DMS153 treated with DMSO at 0.1 percent for 48 hours (cell line): ENCODE data around the gene RELL2.
A peak's percentile ranks its signal among the peaks of the same experiment; 100 is the strongest.
"Not testable (repeated sequence)": the region's sequence is repeated elsewhere in the genome, so short reads cannot be mapped to it uniquely, and the experiment has no call there.

Experiments used
- DNase-seq: peaks from one replicate; lab custom pipeline; 2025; ENCODE audit not compliant: unreplicated experiment; lab: John Stamatoyannopoulos, UW

Gene RELL2, protein sequence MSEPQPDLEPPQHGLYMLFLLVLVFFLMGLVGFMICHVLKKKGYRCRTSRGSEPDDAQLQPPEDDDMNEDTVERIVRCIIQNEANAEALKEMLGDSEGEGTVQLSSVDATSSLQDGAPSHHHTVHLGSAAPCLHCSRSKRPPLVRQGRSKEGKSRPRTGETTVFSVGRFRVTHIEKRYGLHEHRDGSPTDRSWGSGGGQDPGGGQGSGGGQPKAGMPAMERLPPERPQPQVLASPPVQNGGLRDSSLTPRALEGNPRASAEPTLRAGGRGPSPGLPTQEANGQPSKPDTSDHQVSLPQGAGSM

DNA sequence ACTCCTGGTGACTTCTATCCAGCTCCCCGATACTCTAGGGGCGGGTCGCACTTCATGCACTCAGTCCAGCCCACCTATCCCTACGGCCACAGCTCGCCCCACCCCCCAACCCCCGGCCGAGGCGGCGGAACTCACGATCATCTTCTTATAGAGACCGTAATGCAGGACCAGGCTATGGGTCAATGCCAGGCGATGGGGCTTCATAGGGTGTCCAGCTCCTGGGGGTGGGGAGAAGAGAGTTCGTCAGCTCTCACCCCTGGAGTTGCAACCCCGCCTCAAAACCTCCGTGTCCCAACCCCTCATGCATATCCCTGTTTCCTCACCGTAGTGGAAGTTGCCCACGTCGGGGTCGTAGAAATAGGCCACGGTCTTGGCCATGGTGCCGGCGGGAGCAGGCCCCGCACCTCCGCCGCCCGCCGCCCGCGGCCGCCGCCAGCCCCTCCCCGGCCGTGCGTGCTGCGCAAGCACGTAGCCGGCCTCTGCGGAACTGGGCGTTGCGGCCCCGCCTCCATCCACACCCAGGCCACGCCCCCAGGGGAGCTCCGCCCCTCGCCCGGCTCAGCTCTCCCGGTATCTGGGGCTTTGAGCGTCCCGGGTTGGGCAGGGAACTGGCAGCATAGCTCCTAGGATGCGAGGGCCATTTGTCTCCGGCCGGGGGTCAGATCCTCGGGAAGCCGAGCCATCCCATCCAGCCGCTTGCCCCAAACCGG lies at the start of gene RELL2, which contains the start of gene HDAC3:
RELL2 (plus strand) TSS at position 585 of the 710 bp plus-strand sequence. CDS start 1,229 bp downstream, outside the sequence.
HDAC3 (minus strand) TSS at position 437 of the 710 bp plus-strand sequence; CDS start at position 378, 59 bp downstream.
- DNase-seq = peak; percentile 56

DNA sequence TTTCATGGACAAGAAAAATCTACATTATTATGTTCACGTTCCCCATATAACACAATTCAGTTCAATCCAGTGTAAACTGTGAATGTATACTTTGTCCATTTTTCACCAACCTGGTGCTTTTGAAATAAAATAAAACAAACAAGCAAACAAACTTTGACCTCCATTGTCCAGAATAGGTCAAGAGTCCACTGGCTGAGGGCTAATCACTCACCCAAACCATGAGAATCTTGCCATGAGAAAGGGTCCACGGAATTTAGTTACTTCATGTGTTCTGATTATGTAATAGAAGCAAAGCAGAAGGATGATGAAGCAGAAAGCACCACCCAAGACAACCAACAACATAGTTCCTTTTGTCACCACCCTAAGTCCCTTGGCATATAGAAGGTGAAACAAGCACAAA lies 46.7 kb upstream of the RELL2 start:
- DNase-seq = no peak

DNA sequence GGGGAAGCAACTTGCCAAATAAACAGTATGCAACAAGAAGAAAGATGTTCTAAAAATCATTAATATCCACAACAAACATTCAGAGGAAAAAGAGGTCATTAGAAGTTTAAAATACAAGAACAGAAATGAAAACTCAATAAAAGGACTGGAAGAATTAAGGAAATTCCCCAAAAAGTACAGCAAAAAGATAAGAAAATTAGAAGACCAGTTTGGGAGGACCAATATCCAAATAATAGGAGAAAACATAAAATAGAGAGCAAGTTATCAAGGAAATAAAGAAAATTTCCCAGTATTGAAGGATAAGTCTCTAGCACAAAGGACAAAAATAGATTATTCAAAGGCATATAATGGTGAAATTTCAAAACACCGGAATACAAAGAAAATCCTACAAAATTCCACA lies 39.9 kb upstream of the RELL2 start:
- no peak for DNase-seq

DNA sequence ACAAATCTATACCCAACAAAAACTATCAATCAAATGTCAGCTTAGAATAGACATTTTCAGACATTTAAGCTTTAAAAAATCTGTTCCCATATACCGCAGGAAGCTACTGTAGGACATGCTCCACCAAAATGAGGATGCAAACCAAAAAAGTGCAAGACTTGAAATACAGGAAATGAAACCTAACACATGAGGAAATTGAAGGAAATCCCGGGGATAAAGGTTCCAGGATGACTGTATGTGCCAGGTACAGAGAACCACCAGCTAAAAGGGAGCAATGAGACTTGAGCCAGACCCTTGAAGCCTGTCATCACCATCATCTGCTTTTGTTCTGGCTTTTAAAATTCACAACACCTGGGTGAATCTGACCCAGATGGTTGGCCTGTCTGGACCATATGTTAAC lies 39.4 kb upstream of the RELL2 start:
- no peak for DNase-seq

DNA sequence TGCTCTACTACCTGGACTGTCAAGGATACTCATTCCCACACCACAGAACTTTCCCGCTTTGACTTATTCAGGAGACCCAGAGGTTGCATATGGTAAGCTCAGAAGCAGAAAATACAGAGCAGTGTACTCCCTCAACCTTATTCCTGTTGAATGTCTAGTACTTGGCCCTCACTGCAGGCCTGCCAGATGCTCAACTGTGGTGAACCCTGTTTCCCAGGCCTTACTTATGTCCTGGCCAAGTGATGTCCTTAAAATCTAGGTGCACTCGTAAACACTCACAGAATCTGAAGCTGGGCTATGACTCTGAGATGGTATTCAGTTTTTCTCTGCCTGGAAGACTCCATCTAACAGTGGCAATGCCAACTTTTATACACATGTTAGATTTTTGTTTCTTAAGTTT lies 39.0 kb upstream of the RELL2 start:
- no peak for DNase-seq

DNA sequence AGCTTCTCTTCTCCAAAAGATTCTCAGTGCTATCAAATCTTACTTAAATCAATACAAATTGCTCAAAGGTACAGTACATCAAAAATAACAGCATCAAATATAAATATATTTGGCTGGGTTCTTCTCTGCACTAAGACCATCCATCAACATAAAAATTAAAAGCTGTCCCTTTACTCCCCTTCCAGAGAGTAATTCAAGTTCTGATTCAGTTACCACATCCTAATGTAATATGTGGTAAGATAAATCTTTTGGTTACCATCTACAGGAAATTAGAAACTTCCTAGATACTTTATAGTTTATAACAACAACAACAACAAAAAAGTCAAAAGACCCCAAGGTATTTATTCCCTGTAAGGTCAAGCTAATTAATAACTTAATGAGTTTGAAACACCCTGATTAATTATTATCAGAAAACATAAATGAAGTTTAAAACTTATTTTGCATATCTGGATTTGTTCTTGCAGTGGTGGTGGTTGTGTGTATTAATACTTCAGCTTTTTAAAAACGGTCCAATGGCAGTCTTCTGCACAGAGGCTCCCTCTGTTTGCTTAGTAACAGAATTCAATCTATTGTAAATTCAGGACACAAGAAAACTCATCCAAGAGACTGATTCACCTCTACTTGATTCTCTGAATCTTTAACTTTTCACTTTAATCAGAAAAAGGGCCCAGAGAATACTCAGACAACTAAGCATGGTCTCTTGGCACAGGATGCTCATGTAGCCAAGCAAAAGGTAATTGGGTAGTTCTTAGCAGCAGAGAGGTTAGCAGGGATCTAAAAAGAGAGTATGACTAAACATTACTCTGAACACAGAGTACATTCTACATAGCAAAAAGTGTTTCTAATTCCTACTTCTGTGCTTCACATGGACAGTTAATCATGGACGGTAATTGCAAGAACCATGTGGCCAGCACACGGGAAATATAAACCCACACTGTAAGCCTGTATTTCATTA lies 38.1 kb upstream of the RELL2 start:
- DNase-seq = no peak

DNA sequence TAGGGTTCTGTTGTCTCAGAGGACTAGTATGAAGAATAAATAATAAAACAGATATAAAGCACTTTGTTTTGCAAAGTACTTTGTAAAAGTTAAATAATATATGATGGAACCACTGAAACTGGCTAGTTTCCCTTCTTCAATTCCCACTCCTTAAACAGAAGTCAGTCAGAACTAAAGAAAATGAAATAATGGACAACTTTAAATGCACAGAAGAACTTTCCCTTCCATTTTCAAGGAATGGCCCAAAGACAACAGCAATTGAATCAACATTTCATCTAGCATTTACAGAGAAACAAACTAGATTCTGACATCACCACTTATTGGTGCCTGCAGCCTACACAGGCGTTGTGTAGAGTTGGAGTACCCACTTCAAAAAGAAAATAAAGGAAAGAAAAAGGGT lies 34.2 kb upstream of the RELL2 start:
- no peak for DNase-seq

DNA sequence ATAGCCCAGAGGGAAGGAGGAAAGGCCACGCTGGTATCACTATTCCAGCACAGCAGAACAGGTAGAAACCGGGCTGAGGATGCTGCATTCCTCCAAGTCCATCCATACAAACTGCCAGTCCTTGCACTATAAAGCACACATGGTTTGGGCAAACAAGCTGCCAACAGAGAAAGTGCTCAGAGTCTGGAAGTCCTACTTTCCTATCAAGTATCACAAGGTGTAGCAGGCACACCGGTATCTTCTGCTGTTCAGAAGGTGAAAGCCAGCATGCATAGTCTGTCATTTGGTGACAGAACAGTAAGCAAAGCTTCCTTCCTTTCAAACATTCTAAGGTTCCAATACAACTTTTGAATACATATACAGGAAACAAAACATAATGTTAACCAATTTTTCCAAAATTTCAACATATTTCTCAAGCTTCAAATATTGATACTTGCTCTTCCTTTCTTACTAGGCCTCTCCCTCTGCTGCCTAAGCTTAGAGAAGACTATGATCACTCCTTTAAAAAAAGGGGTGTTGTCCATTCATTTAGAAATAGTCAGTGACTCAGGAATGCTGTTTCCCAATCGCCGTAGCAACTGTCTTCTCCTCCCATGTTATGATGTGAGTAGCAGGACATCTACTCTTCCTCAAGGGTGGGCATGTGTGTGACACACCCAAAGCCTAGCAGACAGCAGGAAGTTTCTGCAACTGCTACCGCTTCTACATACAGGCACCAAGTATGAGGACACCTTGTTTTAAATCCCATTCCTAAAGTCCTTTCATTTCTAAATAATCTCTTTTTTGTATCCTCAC lies 32.7 kb upstream of the RELL2 start:
- no peak for DNase-seq

DNA sequence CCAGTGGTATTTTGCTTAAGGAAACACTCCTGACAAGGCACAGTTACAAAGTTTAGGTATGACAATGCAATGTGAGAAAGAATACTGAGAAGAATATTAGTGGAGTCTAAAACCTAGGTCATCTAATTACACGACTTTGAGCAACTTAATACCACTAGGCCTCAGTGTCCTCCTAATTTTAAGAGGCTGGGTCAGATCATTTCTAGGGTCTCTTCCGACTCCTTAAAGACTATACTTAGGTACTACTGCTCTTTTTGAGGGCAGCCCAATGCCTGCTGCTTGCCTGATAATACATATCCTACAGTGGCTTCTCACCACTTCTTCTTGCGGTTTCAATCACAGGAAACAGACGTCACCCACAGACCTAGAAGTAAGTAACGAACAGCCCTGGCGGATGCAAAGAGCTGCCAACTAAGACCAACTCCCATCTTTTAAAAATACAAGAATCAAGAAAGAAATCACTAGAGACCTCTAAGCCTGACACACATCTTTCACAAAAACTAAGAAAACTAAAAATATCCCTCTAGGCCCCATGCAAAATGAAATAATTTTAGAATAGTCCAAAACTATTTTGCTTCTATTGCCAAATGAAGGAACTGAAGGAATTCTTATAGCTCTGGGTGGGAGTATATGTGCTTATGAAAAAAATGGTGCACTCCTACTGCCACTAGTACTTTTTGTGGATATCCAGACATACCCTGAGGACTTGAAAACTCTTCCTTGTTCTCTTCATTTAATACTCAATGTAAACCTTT lies 31.1 kb upstream of the RELL2 start:
- DNase-seq = no peak

DNA sequence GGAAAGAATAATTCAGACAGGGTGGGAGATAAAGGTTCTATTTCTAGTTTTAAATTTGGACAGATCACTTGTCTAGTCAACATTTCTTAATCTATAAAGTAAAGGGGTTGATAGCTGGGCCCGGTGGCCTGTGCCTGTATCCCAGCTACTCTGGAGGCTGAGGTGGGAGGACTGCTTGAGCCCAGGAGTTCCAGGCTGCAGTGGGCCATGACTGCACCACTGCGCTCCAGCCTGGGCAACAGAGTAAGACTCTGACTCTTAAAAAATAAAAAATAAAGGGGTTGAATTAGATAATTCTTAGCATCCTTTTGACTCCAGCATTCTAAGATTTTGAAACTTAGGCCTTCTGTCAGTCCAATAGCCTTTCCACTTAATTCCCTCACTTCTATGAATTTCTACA lies 28.8 kb upstream of the RELL2 start:
- no peak for DNase-seq

DNA sequence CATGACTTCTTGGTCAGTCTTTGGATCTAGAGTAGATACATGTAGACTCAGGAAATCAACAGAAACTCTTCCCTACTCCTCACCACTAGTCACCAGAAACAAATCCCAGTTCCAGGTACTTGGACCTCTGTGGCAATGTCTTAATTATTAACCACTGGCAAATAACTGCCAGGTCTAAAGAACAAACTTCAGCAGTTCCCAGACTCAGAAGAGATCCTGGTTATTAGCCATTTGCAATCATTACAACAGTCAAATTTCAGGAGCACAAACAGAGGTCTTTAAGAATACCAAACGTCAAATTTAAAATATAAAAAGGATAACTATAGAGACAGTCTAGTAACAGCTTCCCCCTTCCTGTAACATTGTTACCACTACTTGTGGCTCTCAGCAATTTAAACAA lies 28.2 kb upstream of the RELL2 start:
- no peak for DNase-seq

DNA sequence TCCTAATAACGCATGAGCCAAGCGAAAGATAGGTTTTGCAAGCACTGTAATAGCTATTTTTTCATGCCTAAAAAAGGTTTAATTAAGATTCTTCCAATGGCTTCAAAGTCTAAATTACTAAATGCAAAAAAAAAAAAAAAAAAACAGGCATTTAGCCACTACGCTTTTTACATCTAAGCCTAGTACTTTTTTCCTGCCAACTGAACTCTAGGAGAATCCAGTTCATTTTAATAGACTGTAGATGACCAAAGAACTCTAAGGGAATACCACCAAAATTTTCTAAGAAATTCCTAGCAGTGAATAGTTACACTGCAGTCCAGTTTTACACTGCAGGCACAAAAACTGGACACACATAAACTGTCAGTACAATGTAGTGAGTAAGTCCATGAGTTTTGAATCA lies 27.8 kb upstream of the RELL2 start:
- DNase-seq = no peak

DNA sequence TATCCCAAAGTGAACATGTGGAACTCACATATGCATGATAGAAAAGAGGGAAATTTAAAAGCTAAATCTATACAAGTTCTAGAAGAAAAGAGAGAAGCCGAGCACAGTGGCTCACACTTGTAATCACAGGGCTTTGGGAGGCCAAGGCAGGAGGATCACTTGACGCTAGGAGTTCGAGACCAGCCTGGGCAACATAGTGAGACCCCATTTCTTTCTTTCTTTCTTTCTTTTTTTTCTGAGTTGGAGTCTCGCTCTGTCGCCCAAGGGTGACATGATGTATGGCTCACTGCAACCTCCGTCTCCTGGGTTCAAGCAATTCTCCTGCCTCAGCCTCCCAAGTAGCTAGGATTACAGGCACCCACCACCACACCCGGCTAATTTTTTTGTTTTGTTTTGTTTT lies 26.9 kb upstream of the RELL2 start:
- DNase-seq = not testable (repeated sequence)

DNA sequence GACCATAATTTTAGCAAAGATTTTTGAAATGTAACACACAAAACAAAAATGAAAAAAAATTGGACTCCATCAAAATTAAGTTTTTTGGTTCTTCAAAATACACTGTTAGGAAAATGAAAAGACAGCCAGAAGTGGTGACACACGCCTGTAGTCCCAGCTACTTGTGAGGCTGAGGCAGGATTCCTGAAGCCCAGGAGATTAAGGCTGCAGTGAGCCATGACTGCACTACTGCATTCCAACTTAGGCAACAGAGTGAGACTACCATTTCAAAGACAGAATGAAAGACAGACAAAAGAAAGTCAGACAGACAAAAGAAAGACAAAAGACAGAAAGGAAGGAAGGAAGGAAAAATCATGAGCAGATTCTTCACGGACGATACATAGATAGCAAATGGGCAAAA lies 25.5 kb upstream of the RELL2 start:
- DNase-seq = no peak

DNA sequence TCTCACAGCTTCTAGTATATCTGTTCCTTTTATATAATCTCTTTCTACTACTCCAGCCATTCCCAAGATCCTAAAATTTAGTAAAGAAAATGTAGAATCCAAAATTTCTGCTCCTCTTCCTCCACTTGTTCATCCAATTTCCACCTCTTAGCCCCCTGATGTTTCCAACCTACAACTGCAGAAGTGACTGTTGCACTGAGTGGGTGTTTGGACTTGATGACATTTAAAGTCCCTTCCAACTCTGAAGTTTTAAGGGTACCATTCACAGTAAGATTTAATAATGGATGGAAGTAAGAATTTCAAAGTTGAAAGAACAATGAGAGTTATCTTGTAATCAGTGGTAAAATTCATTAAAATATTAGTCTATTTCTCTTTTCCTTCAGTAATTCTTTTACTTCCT lies 23.5 kb upstream of the RELL2 start:
- no peak for DNase-seq

DNA sequence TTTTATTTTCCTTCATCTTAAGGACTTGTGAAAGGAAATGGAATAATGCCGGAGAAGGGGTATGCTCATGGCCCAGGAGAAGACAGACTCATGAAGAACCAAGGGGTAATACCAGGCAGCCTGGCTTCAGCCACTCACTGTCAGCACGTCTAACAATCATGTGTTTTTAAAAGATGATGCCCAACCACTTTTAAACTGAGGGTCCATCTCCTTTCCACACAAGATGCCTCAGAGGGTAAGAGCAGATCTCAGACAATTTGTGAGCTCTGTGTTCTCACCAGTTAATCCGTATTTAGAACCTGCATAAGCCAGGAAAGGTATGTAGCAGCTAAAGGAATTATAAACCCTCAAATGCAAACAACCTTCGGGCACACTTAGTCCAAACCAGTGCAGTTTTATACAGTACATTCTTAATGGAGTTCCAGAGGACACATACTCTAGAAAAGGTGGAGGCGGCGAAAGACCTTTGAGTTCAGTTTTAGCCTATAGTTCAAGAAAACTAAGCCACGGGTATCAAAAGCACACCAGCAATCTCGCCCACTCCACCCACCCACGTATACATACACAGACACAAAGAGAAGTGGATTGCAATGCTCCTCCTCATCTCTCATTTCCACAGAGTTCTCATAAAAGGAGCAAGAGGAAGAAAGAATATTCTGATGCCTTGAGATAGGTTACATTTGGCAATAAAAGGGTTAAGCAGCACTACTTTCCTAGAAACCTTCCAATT lies 20.6 kb upstream of the RELL2 start:
- no peak for DNase-seq

DNA sequence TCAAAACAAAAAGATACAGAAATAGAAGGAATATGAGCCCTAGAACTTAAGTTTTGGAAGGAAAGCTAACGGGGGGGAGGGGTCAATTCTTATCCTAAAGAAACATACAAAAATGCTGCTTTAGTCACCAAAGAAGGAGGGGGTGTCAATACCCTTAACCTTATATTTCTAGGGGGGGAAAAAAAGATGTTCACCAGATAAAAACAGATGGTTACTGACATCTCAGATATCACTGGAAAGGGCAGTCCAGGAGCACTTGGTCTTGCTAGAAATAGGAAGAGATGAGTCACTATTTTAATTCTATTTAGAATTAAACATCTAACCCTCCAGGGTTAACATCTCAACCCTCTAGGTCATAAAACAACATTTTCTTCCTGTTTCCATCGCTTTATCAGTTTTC lies 19.7 kb upstream of the RELL2 start:
- DNase-seq = no peak

DNA sequence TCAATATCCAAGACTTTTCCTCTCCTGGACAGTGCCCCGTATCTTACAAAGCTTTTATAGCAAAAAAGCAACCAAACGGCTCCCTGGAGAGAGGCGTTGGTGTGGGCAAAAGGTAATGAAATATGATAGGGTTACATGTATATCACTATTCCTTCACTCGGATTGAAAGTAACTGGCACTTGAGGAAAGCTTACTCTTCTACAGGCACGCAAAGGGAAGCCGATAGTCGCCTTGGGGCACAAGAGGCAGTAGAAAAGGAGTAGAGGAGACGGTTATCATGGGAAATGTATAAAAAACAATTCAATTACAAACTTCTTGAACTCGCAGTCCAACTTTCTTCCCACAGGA lies 19.1 kb upstream of the RELL2 start:
- DNase-seq = no peak

DNA sequence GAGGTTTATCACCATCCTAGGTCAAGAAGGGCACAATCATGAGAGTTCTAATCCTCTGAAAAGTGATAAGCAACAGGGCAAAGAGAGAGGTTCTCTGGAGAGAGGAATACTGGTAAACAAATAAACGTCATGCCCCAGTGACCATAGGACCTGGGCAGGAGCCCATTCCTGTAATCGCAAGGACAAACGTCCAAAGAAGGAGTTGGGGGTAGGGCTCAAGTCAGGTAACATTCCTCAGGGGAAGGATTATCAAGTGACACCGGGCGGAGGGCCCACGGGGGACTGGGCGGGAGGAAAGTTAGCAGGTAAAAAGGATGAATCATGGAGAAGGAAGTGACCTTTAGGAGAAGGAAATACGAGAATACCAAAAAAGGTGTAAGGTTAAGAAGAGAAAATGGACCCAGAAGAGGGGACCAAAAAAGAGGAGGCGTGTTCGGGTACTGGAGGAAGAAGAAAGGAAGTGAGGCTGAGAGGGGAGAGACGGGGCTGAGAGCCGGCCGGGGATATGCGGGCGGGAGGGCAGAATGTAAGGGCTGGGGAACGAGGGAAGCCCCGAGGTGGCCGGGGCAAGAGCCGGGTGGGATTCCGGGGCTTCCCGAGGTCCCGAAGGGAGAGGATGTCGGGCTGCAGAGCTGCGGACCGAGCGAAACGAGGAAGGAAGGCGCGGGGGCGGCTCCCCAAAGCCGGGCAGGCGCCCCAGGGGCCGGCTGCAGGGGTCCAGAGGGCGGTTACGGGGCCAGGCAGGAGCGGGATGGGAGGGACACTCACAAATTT lies 18.6 kb upstream of the RELL2 start:
- no peak for DNase-seq
